B cell (primary cell): ENCODE results near the gene CHTF18. TPM values are rescaled to one million over a fixed set of nuclear protein-coding genes. Genes with fewer than 3 reads are reported as not detected.
A peak's percentile ranks its signal among the peaks of the same experiment; 100 is the strongest.

ENCODE experiments used
- ATAC-seq: fragments of 200-7000 bp; cut with Tn5 transposase; one replicate; pipeline ENCODE4 v1.10.0; 2021; ENCODE audit warnings: low read depth, mild to moderate bottlenecking, moderate number of reproducible peaks, moderate library complexity
- CTCF ChIA-PET: fragments of 350-600 bp; sonication (Branson Sonifier 250); formaldehyde crosslinking; loops from one replicate; lab custom pipeline; 2021; ENCODE audit warnings: antibody characterized with exemption, inconsistent platforms; lab: Charles Lee
- POLR2A ChIA-PET: fragments of 350-600 bp; sonication (Branson Sonifier 250); formaldehyde crosslinking; loops from one replicate; lab custom pipeline; 2021; ENCODE audit warnings: antibody characterized with exemption; lab: Charles Lee
- DNase-seq: peaks from one replicate; pipeline ENCODE4 v3.0.0; 2013
- H2AFZ ChIP-seq: 2 replicates; pipeline ENCODE4 v1.6.1; 2012; ENCODE audit warnings: mild to moderate bottlenecking, low read depth, low read length; ENCODE audit not compliant: insufficient read depth, poor library complexity, severe bottlenecking
- H3K27ac ChIP-seq, 2 donors: 1 replicate in 1 of 2; 2 replicates in 1 of 2; pipeline ENCODE4 v1.5.1; 2012 to 2013; ENCODE audit warnings: low read length in 2 of 2, mild to moderate bottlenecking in 2 of 2, moderate library complexity in 1 of 2
- H3K27me3 ChIP-seq, 4 experiments: fragments of 200-600 bp in 1 of 4; sonication (generic) in 1 of 4; replicated peaks in 1 of 4; 1 replicate in 2 of 4; 2 replicates in 2 of 4; pipeline versions ENCODE4 v1.6.1 to v1.7.0; 2013 to 2016; ENCODE audit warnings: low read length in 3 of 4, mild to moderate bottlenecking in 2 of 4, mixed read lengths in 1 of 4, moderate library complexity in 1 of 4; ENCODE audit not compliant: insufficient read depth in 4 of 4, control insufficient read depth in 3 of 4; ENCODE audit errors: control extremely low read depth in 1 of 4
- H3K36me3 ChIP-seq, 2 experiments: replicated peaks in 1 of 2; 1 replicate in 1 of 2; 2 replicates in 1 of 2; pipeline versions ENCODE4 v1.6.1 to v1.7.1; 2013; ENCODE audit warnings: low read length in 1 of 2; ENCODE audit not compliant: insufficient read depth in 2 of 2, control insufficient read depth in 1 of 2; ENCODE audit errors: control extremely low read depth in 1 of 2, extremely low read depth in 1 of 2
- H3K4me1 ChIP-seq, 2 donors: fragments of 200-600 bp in 1 of 2; sonication (generic) in 1 of 2; 1 replicate in 1 of 2; 2 replicates in 1 of 2; pipeline versions ENCODE4 v1.5.1 to v1.6.1; 2013 to 2017; ENCODE audit warnings: low read length in 2 of 2; ENCODE audit not compliant: control insufficient read depth in 2 of 2, insufficient read depth in 2 of 2
- H3K4me2 ChIP-seq: replicated peaks from 2 replicates; pipeline ENCODE3; 2012; ENCODE audit warnings: mild to moderate bottlenecking, low read depth, low read length; ENCODE audit not compliant: poor library complexity, severe bottlenecking
- H3K4me3 ChIP-seq, 5 experiments: fragments of 200-600 bp in 1 of 5; sonication (generic) in 1 of 5; 1 replicate in 3 of 5; 2 replicates in 2 of 5; pipeline versions ENCODE4 v1.5.1 to v1.7.0; 2011 to 2016; ENCODE audit warnings: low read length in 4 of 5, mild to moderate bottlenecking in 4 of 5, low read depth in 2 of 5, control low read depth in 1 of 5, moderate library complexity in 1 of 5; ENCODE audit not compliant: insufficient read depth in 1 of 5; ENCODE audit errors: control extremely low read depth in 1 of 5, extremely low read depth in 1 of 5
- H3K79me2 ChIP-seq: fragments of 200-600 bp; sonication (generic); one replicate; pipeline ENCODE4 v1.6.0; 2016; ENCODE audit warnings: low read length; ENCODE audit not compliant: control insufficient read depth, insufficient read depth
- H3K9ac ChIP-seq: fragments of 200-600 bp; sonication (generic); 2 replicates; pipeline ENCODE4 v1.6.1; 2017; ENCODE audit warnings: mild to moderate bottlenecking, low read length, moderate library complexity
- H3K9me3 ChIP-seq, 3 donors: one replicate each; pipeline versions ENCODE4 v1.6.1 to v1.7.1; 2013; ENCODE audit warnings: low read length in 2 of 3; ENCODE audit not compliant: control insufficient read depth in 2 of 3, insufficient read depth in 1 of 3; ENCODE audit errors: control extremely low read depth in 1 of 3
- H4K20me1 ChIP-seq: 2 replicates; pipeline ENCODE4 v1.6.0; 2012; ENCODE audit warnings: mild to moderate bottlenecking, low read length; ENCODE audit not compliant: insufficient read depth, control insufficient read depth, poor library complexity, severe bottlenecking
- H3K27ac Mint-ChIP-seq: one replicate; pipeline ENCODE4 v1.8.0; 2021; ENCODE audit warnings: mixed read lengths
- H3K27me3 Mint-ChIP-seq: one replicate; pipeline ENCODE4 v1.8.0; 2021; ENCODE audit warnings: mixed read lengths
- H3K4me1 Mint-ChIP-seq: one replicate; pipeline ENCODE4 v1.8.0; 2021; ENCODE audit warnings: mixed read lengths
- H3K4me3 Mint-ChIP-seq: one replicate; pipeline ENCODE4 v1.8.0; 2021; ENCODE audit warnings: mixed read lengths
- H3K9me3 Mint-ChIP-seq: one replicate; pipeline ENCODE4 v1.8.0; 2022; ENCODE audit warnings: mixed read lengths; ENCODE audit not compliant: insufficient read depth
- EZH2 ChIP-seq: IDR thresholded peaks from 2 replicates; pipeline ENCODE4 v1.6.1; 2012; ENCODE audit warnings: borderline replicate concordance, low read depth, mild to moderate bottlenecking, moderate library complexity, low read length; ENCODE audit not compliant: insufficient read depth, poor library complexity, severe bottlenecking
- WGBS: methylation state at CpG from one replicate; pipeline ENCODE4 v1.1.5; 2013; ENCODE audit warnings: missing lambda C conversion rate; ENCODE audit not compliant: insufficient coverage; 5-methylcytosine and 5-hydroxymethylcytosine counted together
- intact Hi-C: fragments of 100-400 bp; cut with micrococcal nuclease; formaldehyde crosslinking; loops from one replicate; pipeline ENCODE4 v1.10.0; 2022
- polyA plus RNA-seq: library from polyadenylated mRNA; depleted of rRNA; stranded (reverse); fragments of >200 nt; gene quantifications from 2 replicates; pipeline ENCODE4 v1.2.3, GENCODE V29; 2012
- total RNA-seq, 2 donors: library from RNA; stranded (reverse); fragments of 120-200 nt in 1 of 2; gene quantifications; 1 replicate in 1 of 2; 2 replicates in 1 of 2; pipeline versions ENCODE4 v1.2.3 to v1.2.4, GENCODE V29; 2013 to 2022
- TF ChIP-seq, protein P1 (sequence below): fragments of 200-600 bp; IDR thresholded peaks from one replicate; pipeline ENCODE4 v1.8.0; 2022; ENCODE audit warnings: antibody characterized with exemption, mild to moderate bottlenecking

Gene CHTF18
- total and polyA plus RNA-seq, 2 donors (not counting 1 experiment from before 2014, with no cell fraction given): 72.3 to 76.1 TPM

DNA sequence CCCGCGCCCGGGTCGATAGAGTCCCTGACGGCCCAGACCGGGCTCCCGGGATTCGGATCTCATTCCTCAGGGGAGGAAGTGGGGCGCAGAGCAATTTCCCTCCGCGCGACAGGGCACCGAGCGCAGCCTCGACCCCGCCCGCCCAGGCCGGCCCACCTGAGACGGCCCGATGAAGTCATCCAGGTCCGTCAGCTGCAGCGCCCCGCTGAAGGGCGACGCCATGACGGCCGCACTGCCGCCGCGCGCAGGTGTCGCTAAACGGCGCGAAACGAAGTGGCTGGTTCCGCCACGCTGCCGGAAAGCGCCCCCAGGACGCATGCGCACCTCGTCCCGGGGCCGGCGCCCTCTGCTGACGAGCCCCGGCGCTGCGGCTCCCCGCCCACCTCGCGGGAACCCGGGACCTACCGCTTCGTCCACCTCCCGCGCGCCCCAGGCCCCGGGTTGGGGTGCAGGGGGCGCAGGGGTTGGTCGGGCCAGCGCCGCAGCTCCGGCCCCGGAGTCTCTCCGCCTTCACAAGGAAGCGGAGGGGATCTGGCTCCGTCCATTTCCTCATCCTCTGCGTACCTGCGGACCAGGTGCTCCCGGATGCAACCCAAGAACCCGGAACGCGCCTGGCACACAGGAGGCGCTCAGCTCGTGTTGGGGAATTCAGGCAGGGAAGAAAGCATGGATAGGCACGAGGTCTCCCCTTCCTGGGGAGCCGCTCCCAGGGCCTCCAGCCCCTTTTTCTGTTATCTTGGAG is 47.5 kb upstream of the CHTF18 start, which contains the start of gene CIAO3:
TSS of gene CIAO3 (minus strand) at position 234 of the 742 bp plus-strand sequence. CDS start at position 222, 12 bp downstream.
- DNase-seq: peak; percentile 95
- Mint-ChIP-seq H3K4me3 (peak within 1 kb of the TSS; percentile 82), H3K4me1 (peaks cover 18% of the 10 kb centered on the region), H3K27me3 (no peaks in the 10 kb centered on the region), H3K27ac (peak within 1 kb of the TSS; percentile 83), H3K9me3 (no peaks in the 10 kb centered on the region)
- H3K36me3 ChIP-seq: peaks cover 0 to 11% of the 10 kb centered on the region in 2 experiments
- H2AFZ ChIP-seq: peak within 1 kb of the TSS; percentile 90
- H4K20me1 ChIP-seq: peaks cover 9% of the 10 kb centered on the region
- H3K9ac ChIP-seq: peak within 1 kb of the TSS; percentile 97
- ChIA-PET POLR2A (interaction anchor here (1.0 to 2.0 kb wide), 4 partner anchors 8 to 48 kb away, joined by 3 to 11 read pairs (median 4); partner anchors contain the start of genes CHTF18 and RPUSD1), CTCF (interaction anchor here (0.9 to 5.9 kb wide), 12 partner anchors 9 to 61 kb away, joined by 3 to 31 read pairs (median 4); partner anchors contain the start of genes ANTKMT, HAGHL and METRN)
- H3K79me2 ChIP-seq: peaks cover 16% of the 10 kb centered on the region
- WGBS: under 1% methylated on average over 78 of the region's 79 CpGs
- ATAC-seq: peak; percentile 88
- TF ChIP-seq, protein P1, sequence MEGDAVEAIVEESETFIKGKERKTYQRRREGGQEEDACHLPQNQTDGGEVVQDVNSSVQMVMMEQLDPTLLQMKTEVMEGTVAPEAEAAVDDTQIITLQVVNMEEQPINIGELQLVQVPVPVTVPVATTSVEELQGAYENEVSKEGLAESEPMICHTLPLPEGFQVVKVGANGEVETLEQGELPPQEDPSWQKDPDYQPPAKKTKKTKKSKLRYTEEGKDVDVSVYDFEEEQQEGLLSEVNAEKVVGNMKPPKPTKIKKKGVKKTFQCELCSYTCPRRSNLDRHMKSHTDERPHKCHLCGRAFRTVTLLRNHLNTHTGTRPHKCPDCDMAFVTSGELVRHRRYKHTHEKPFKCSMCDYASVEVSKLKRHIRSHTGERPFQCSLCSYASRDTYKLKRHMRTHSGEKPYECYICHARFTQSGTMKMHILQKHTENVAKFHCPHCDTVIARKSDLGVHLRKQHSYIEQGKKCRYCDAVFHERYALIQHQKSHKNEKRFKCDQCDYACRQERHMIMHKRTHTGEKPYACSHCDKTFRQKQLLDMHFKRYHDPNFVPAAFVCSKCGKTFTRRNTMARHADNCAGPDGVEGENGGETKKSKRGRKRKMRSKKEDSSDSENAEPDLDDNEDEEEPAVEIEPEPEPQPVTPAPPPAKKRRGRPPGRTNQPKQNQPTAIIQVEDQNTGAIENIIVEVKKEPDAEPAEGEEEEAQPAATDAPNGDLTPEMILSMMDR: peak; percentile 97
- no peak for TF ChIP-seq EZH2
- H3K27me3 ChIP-seq: no peaks in the 10 kb centered on the region
- peak within 1 kb of the TSS; percentile 99 for H3K4me2 ChIP-seq
- H3K27ac ChIP-seq: peak within 1 kb of the TSS; percentile 86 to 94
- peak within 1 kb of the TSS; percentile 21 to 94 (median 81) for H3K4me3 ChIP-seq
- peaks cover 20 to 36% of the 10 kb centered on the region in 2 donors for H3K4me1 ChIP-seq
- intact Hi-C loops: loop anchor here (1.0 to 2.0 kb wide), 4 partner anchors 13 to 56 kb away; partner anchors contain the start of genes CHTF18, JMJD8 and RPUSD1
- no peaks in the 10 kb centered on the region for H3K9me3 ChIP-seq
